Inflammatory macrophage (primary cell): Measurements from ENCODE around the gene MAP2K2.

Experiments
- DNase-seq, 2 donors: peaks; one replicate each; pipeline ENCODE4 v3.0.0-alpha.2; 2020 to 2022

Gene MAP2K2

GRCh38 chr19:4077800-4078684, 45.9 kb downstream of the MAP2K2 start:
- DNase-seq, result peak; percentile 71 to 82

GRCh38 chr19:4077007-4077374, 46.9 kb downstream of the MAP2K2 start:
- no peak for DNase-seq

GRCh38 chr19:4075373-4075772, 48.5 kb downstream of the MAP2K2 start:
- peak; percentile 99 for DNase-seq

GRCh38 chr19:4071610-4072009, 52.3 kb downstream of the MAP2K2 start:
- no peak for DNase-seq

- peak; percentile 86 for DNase-seq
Measured at GRCh38 chr19:4069331-4069959, 54.5 kb downstream of the MAP2K2 start.

GRCh38 chr19:4068047-4068966, 55.6 kb downstream of the MAP2K2 start:
- peak; percentile 56 to 70 for DNase-seq

- peak; percentile 30 to 49 for DNase-seq
Measured at GRCh38 chr19:4067396-4068046, 56.4 kb downstream of the MAP2K2 start.

GRCh38 chr19:4066682-4067395, 57.1 kb downstream of the MAP2K2 start, which contains the start of gene ZBTB7A:
ZBTB7A (minus strand) TSS chr19:4066899; CDS start chr19:4055232, 11,667 bp downstream.
- peak; percentile 78 to 84 for DNase-seq

- no peak for DNase-seq
Measured at GRCh38 chr19:4066176-4066606, 57.7 kb downstream of the MAP2K2 start.

- peak; percentile 95 to 98 for DNase-seq
Measured at GRCh38 chr19:4065430-4066175, 58.3 kb downstream of the MAP2K2 start.

- peak; percentile 28 to 43 for DNase-seq
Measured at GRCh38 chr19:4064496-4065260, 59.2 kb downstream of the MAP2K2 start.

- no peak for DNase-seq
Measured at GRCh38 chr19:4064149-4064495, 59.8 kb downstream of the MAP2K2 start.

GRCh38 chr19:4063369-4064148, 60.4 kb downstream of the MAP2K2 start:
- no peak for DNase-seq

- no peak for DNase-seq
Measured at GRCh38 chr19:4062419-4063368, 61.2 kb downstream of the MAP2K2 start.

- no peak for DNase-seq
Measured at GRCh38 chr19:4061683-4062418, 62.1 kb downstream of the MAP2K2 start.

- no peak for DNase-seq
Measured at GRCh38 chr19:4061178-4061682, 62.7 kb downstream of the MAP2K2 start.

- no peak for DNase-seq
Measured at GRCh38 chr19:4060621-4061177, 63.2 kb downstream of the MAP2K2 start.
